GM12878 (cell line): ENCODE measurements around the gene AP2A2. TPM values are rescaled to one million over a fixed set of nuclear protein-coding genes. Genes with fewer than 3 reads are reported as not detected.

Source experiments
- ATAC-seq: fragments of 200-7000 bp; cut with Tn5 transposase; 3 replicates; pipeline ENCODE4 v1.9.1; 2020; ENCODE audit warnings: mild to moderate bottlenecking, moderate library complexity
- BruUV-seq: library from RNA; stranded (reverse); fragments of 400-500 nt; replicated peaks from 2 replicates; lab custom pipeline; 2021; lab: Mats Ljungman, UMichigan
- CTCF ChIA-PET: fragments of 300-600 bp; sonication (Branson Sonifier 250); formaldehyde crosslinking; extraction: SDS; loops from one replicate; lab custom pipeline; 2021; ENCODE audit warnings: inconsistent platforms; lab: Yijun Ruan, JAX
- POLR2A ChIA-PET: fragments of 350-600 bp; formaldehyde crosslinking; extraction: SDS; loops from one replicate; lab custom pipeline; 2021; ENCODE audit warnings: inconsistent platforms; lab: Charles Lee
- RAD21 ChIA-PET: fragments of 300-600 bp; sonication (Branson Sonifier 250); formaldehyde crosslinking; loops from one replicate; lab custom pipeline; 2023; ENCODE audit warnings: antibody characterized with exemption; ENCODE audit not compliant: unreplicated experiment; lab: Charles Lee
- SMC1A ChIA-PET: fragments of 300-600 bp; sonication (Branson Sonifier 250); formaldehyde crosslinking; loops from one replicate; lab custom pipeline; 2023; ENCODE audit not compliant: unreplicated experiment, uncharacterized antibody; lab: Charles Lee
- DNase-seq: peaks from one replicate; pipeline ENCODE4 v3.0.0-alpha.2; 2011; ENCODE audit warnings: low read depth, low spot score
- FAIRE-seq: peaks from 3 replicates; lab custom pipeline; 2011; peaks lifted over from hg19 to GRCh38; lab: Jason Lieb, UNC
- H2AFZ ChIP-seq: 2 replicates; pipeline ENCODE4 v1.6.0; 2011; ENCODE audit warnings: low read depth, low read length, control low read depth; ENCODE audit not compliant: control insufficient read depth
- H3K27ac ChIP-seq: 2 replicates; pipeline ENCODE4 v1.5.1; 2011; ENCODE audit warnings: control low read depth; ENCODE audit not compliant: control insufficient read depth, insufficient read depth
- H3K27me3 ChIP-seq, 2 experiments: replicated peaks in 1 of 2; 2 replicates each; pipeline versions ENCODE4 v1.6.0 to v1.6.1; 2011; ENCODE audit warnings: low read length in 1 of 2; ENCODE audit not compliant: control insufficient read depth in 2 of 2, insufficient read depth in 2 of 2
- H3K36me3 ChIP-seq, 2 experiments: 2 replicates each; pipeline ENCODE4 v1.5.1; 2011; ENCODE audit warnings: low read length in 1 of 2; ENCODE audit not compliant: control insufficient read depth in 2 of 2, insufficient read depth in 2 of 2
- H3K4me1 ChIP-seq: 2 replicates; pipeline ENCODE4 v1.6.1; 2011; ENCODE audit warnings: mild to moderate bottlenecking, low read length, moderate library complexity, mixed read lengths; ENCODE audit not compliant: control insufficient read depth, insufficient read depth
- H3K4me2 ChIP-seq: 2 replicates; pipeline ENCODE4 v1.6.0; 2011; ENCODE audit warnings: control low read depth; ENCODE audit not compliant: control insufficient read depth, insufficient read depth
- H3K4me3 ChIP-seq: fragments of 200-600 bp; sonication (generic); 2 replicates; pipeline ENCODE4 v1.5.1; 2016
- H3K79me2 ChIP-seq: 2 replicates; pipeline ENCODE4 v1.6.0; 2011; ENCODE audit warnings: low read length; ENCODE audit not compliant: control insufficient read depth, insufficient read depth
- H3K9ac ChIP-seq: 2 replicates; pipeline ENCODE4 v1.8.0; 2011; ENCODE audit warnings: low read length, control low read depth, mixed read lengths; ENCODE audit not compliant: control insufficient read depth, insufficient read depth
- H3K9me3 ChIP-seq: replicated peaks from 3 replicates; pipeline ENCODE4 v1.5.1; 2011; ENCODE audit warnings: mild to moderate bottlenecking, low read length; ENCODE audit not compliant: control insufficient read depth, insufficient read depth
- H4K20me1 ChIP-seq: 2 replicates; pipeline ENCODE4 v1.6.0; 2011; ENCODE audit not compliant: control insufficient read depth, insufficient read depth
- CEBPZ ChIP-seq: fragments of 150-350 bp; IDR thresholded peaks from 2 replicates; pipeline ENCODE4 v1.6.1; 2016; ENCODE audit warnings: low read depth, low read length
- ESRRA ChIP-seq: IDR thresholded peaks from 2 replicates; pipeline ENCODE4 v1.6.1; 2012; ENCODE audit warnings: mild to moderate bottlenecking, low read length, improper control_type of control experiment
- ETV6 ChIP-seq, 2 experiments: fragments of 450-650 bp in 1 of 2; IDR thresholded peaks in 1 of 2; conservative IDR thresholded peaks in 1 of 2; 2 replicates each; pipeline ENCODE4 v1.6.1; 2014; ENCODE audit warnings: antibody characterized with exemption in 1 of 2, borderline replicate concordance in 1 of 2, low read depth in 1 of 2, mild to moderate bottlenecking in 1 of 2, moderate library complexity in 1 of 2
- GATAD2B ChIP-seq: fragments of 450-650 bp; conservative IDR thresholded peaks from 2 replicates; pipeline ENCODE4 v1.6.1; 2017; ENCODE audit warnings: low read depth, mild to moderate bottlenecking, moderate library complexity
- NFXL1 ChIP-seq: fragments of 450-650 bp; IDR thresholded peaks from 2 replicates; pipeline ENCODE4 v1.6.1; 2017; ENCODE audit warnings: antibody characterized with exemption, mild to moderate bottlenecking, borderline replicate concordance
- NR2C1 ChIP-seq: fragments of 450-650 bp; IDR thresholded peaks from 2 replicates; pipeline ENCODE4 v1.6.1; 2017; ENCODE audit warnings: antibody characterized with exemption, mild to moderate bottlenecking, moderate library complexity
- PAX8 ChIP-seq: fragments of 450-650 bp; IDR thresholded peaks from 2 replicates; pipeline ENCODE4 v1.6.1; 2017; ENCODE audit warnings: mild to moderate bottlenecking, moderate library complexity
- PRDM15 ChIP-seq: fragments of 450-650 bp; formaldehyde crosslinking; IDR thresholded peaks from 2 replicates; pipeline ENCODE4 v1.4.0; 2020; ENCODE audit warnings: mild to moderate bottlenecking, moderate library complexity
- RAD21 ChIP-seq: IDR thresholded peaks from 2 replicates; pipeline ENCODE4 v1.6.1; 2011; ENCODE audit warnings: mild to moderate bottlenecking, low read depth, low read length, moderate library complexity; ENCODE audit not compliant: insufficient read depth
- RB1 ChIP-seq: fragments of 450-650 bp; formaldehyde crosslinking; IDR thresholded peaks from 2 replicates; pipeline ENCODE4 v1.6.1; 2017; ENCODE audit warnings: mild to moderate bottlenecking, borderline replicate concordance
- SP1 ChIP-seq: IDR thresholded peaks from one replicate; pipeline ENCODE4 v1.6.1; 2011; ENCODE audit warnings: low read depth, low read length
- SREBF2 ChIP-seq: IDR thresholded peaks from 2 replicates; pipeline ENCODE4 v1.6.1; 2012; ENCODE audit warnings: mild to moderate bottlenecking, low read length
- ZSCAN29 ChIP-seq: fragments of 450-650 bp; IDR thresholded peaks from 2 replicates; pipeline ENCODE4 v1.6.1; 2017; ENCODE audit warnings: mild to moderate bottlenecking, moderate library complexity
- WGBS: methylation state at CpG from one replicate; pipeline ENCODE4 v1.1.6; 2016; ENCODE audit warnings: low lambda C conversion rate; ENCODE audit not compliant: insufficient replicate concordance, insufficient coverage; ENCODE audit errors: missing lambda C conversion rate; 5-methylcytosine and 5-hydroxymethylcytosine counted together
- in situ Hi-C: fragments of 300-500 bp; cut with MboI; formaldehyde crosslinking; loops from 9 replicates; pipeline ENCODE4 v1.14.3; 2018; ENCODE audit warnings: mixed read lengths
- intact Hi-C: fragments of 100-400 bp; cut with micrococcal nuclease; formaldehyde crosslinking; loops from one replicate; pipeline ENCODE4 v1.14.2; 2022; ENCODE audit not compliant: unreplicated experiment
- polyA plus RNA-seq, 11 experiments: library from polyadenylated mRNA; depleted of rRNA in 4 of 11; unstranded in 6 of 11; stranded (reverse) in 5 of 11; fragments of >200 nt; fragmentation: Nextera tagmentation in 4 of 11; fragmentation: Illumina TruSeq in 1 of 11; extraction: Ambion mirVana in 4 of 11; extraction: Trizol in 1 of 11; gene quantifications; 1 replicate in 1 of 11; 2 replicates in 10 of 11; pipeline versions ENCODE4 v1.2.1 to v1.2.3, GENCODE V29; 2011 to 2016; ENCODE audit warnings: inconsistent platforms in 2 of 11, missing spikeins in 2 of 11, low read depth in 1 of 11
- total RNA-seq, 4 experiments: library from RNA; depleted of rRNA in 3 of 4; stranded (reverse); fragments of >200 nt in 3 of 4; fragmentation: Illumina TruSeq in 1 of 4; extraction: Trizol in 1 of 4; gene quantifications; 2 replicates each; pipeline versions ENCODE4 v1.2.1 to v1.2.3, GENCODE V29; 2013 to 2021
- TF ChIP-seq, protein P1 (sequence below): fragments of 450-650 bp; IDR thresholded peaks from 2 replicates; pipeline ENCODE4 v1.6.1; 2016; ENCODE audit warnings: mild to moderate bottlenecking

Gene AP2A2
- total and polyA plus RNA-seq, 10 of the 15 experiments (the other 5 are each of a cell fraction or from before 2014, with no cell fraction given): 0.58 to 48.8 (median 18.2) TPM

DNA sequence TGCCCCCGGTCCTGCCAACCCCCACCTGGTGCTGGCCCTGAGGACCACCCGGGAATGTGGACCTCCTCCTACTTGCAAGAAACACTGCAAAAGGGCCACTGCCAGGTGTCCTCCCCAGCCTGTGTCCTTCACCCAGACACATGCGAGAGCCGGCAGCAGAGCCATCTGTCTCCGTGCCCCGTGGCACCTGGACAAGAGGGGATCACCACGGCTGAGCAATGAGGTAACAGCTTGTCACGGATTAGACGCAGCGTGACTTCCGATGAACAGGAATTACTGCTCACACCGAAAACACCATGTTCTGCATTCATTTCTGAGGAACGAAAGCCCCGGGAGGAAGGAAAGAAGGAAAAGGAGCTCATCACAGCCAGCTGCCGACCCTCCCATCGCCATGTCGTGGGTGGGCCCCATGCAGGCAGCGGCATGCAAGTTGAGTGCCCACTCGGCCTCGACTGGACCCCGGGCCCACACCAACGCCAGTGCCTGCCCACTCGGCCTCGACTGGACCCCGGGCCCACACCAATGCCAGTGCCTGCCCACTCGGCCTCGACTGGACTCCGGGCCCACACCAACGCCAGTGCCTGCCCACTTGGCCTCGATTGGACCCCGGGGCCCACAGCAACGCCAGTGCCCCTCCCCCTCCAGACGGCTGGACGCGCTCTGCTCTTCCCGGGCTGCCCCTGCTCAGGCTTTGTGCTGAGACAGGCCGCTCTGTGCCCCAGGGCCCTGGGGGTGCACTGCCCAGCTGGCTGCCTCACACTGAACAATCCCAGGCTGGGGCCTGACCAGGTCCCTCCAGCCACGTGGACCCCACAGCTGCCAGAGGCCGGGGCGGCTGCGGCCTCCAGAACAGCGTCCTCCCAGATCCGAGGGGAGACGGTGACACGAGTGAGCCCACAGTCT lies 37.1 kb upstream of the AP2A2 start (continued):
- TF ChIP-seq PRDM15 (CRISPR knock-in tag): no peak

- no peaks in the 10 kb centered on the region for H3K9me3 ChIP-seq
- peaks cover 0 to 1% of the 10 kb centered on the region in 2 experiments; a peak in 3 of 4 replicates for H3K36me3 ChIP-seq
- in situ Hi-C loops (no loop called here), intact Hi-C loops (no loop called here)
- no peaks in the 10 kb centered on the region for H3K27me3 ChIP-seq
- no peak overlapping the region for H3K27ac ChIP-seq
- 95% methylated on average over 13 of the region's 13 CpGs for WGBS
- H3K79me2 ChIP-seq: no peaks in the 10 kb centered on the region
- H3K4me2 ChIP-seq: no peak overlapping the region
- BruUV-seq: no TSS peak
- no peak overlapping the region for H3K9ac ChIP-seq
- ChIA-PET CTCF (no interaction called here), POLR2A (no interaction called here), SMC1A (no interaction called here), RAD21 (no interaction called here)
- FAIRE-seq (no peak), DNase-seq (no peak), ATAC-seq (no peak)
- no peaks in the 10 kb centered on the region for H3K4me1 ChIP-seq
- H4K20me1 ChIP-seq: no peaks in the 10 kb centered on the region
- no peak overlapping the region for H3K4me3 ChIP-seq
- H2AFZ ChIP-seq: no peak overlapping the region
- TF ChIP-seq ESRRA (no peak), NR2C1 (no peak), NFXL1 (no peak), RB1 (no peak), SREBF2 (no peak), CEBPZ (no peak), ZSCAN29 (no peak), GATAD2B (no peak), RAD21 (no peak), PAX8 (no peak), ETV6 (conservative IDR thresholded peaks at IDR 0.05 in 1 of 2, IDR thresholded peaks at IDR 0.05 in 1 of 2; ENCODE audit: borderline replicate concordance in 1 of 2, low read depth in 1 of 2) (no peak), SP1 (no peak)
- TF ChIP-seq, protein P1, sequence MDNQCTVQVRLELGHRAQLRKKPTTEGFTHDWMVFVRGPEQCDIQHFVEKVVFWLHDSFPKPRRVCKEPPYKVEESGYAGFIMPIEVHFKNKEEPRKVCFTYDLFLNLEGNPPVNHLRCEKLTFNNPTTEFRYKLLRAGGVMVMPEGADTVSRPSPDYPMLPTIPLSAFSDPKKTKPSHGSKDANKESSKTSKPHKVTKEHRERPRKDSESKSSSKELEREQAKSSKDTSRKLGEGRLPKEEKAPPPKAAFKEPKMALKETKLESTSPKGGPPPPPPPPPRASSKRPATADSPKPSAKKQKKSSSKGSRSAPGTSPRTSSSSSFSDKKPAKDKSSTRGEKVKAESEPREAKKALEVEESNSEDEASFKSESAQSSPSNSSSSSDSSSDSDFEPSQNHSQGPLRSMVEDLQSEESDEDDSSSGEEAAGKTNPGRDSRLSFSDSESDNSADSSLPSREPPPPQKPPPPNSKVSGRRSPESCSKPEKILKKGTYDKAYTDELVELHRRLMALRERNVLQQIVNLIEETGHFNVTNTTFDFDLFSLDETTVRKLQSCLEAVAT: no peak
Measured at GRCh38 chr11:889257-889656, 36.4 kb upstream of the AP2A2 start.
